ENCODE data around the gene ZBTB20. TPM values are rescaled to one million over a fixed set of nuclear protein-coding genes. Genes with fewer than 3 reads are reported as not detected.

ZBTB20 gene
- polyA plus RNA-seq, 1 donor from 2014 or later, result 4.8 TPM

GRCh38 chr3:114672692-114673447 is 474.2 kb downstream of the ZBTB20 start:
- no peaks in the 10 kb centered on the region for H3K27me3 ChIP-seq (ENCODE audit: insufficient read depth, low read depth, low read length)
- no peak for TF ChIP-seq EZH2 (IDR thresholded peaks at IDR 0.05; ENCODE audit: borderline replicate concordance, insufficient read depth, low read length, poor library complexity, severe bottlenecking)
- no peak for TF ChIP-seq EP300 (conservative IDR thresholded peaks at IDR 0.05; ENCODE audit: poor library complexity, severe bottlenecking)
- no peak for TF ChIP-seq RAD21 (conservative IDR thresholded peaks at IDR 0.05)
- no peak for TF ChIP-seq SMC3 (conservative IDR thresholded peaks at IDR 0.05; ENCODE audit: poor library complexity)
- no peak for TF ChIP-seq REST (IDR thresholded peaks at IDR 0.05; ENCODE audit: borderline replicate concordance)
- no peaks in the 10 kb centered on the region for H3K36me3 ChIP-seq (ENCODE audit: insufficient read depth, low read length)
- H3K4me3 ChIP-seq (ENCODE audit: low read length), result no peak overlapping the region
- no peaks in the 10 kb centered on the region for H4K20me1 ChIP-seq (ENCODE audit: insufficient read depth)
- no peak overlapping the region for H3K4me2 ChIP-seq (ENCODE audit: low read length)
- peak overlapping the region; percentile 88 for H3K27ac ChIP-seq (ENCODE audit: low read length)
- H3K9me3 ChIP-seq (ENCODE audit: low read length), result peaks cover 4% of the 10 kb centered on the region
- H3K9me2 ChIP-seq (ENCODE audit: insufficient read depth, low read length), result no peaks in the 10 kb centered on the region
- H2AFZ ChIP-seq (ENCODE audit: low read depth, low read length), result no peak overlapping the region
- no peaks in the 10 kb centered on the region for H3F3A ChIP-seq (ENCODE audit: insufficient read depth, low read length, poor library complexity, severe bottlenecking)
- H3K9ac ChIP-seq (ENCODE audit: low read length), result no peak overlapping the region
- no peaks in the 10 kb centered on the region for H3K79me2 ChIP-seq (replicated peaks; ENCODE audit: insufficient read depth, low read length)

DNA sequence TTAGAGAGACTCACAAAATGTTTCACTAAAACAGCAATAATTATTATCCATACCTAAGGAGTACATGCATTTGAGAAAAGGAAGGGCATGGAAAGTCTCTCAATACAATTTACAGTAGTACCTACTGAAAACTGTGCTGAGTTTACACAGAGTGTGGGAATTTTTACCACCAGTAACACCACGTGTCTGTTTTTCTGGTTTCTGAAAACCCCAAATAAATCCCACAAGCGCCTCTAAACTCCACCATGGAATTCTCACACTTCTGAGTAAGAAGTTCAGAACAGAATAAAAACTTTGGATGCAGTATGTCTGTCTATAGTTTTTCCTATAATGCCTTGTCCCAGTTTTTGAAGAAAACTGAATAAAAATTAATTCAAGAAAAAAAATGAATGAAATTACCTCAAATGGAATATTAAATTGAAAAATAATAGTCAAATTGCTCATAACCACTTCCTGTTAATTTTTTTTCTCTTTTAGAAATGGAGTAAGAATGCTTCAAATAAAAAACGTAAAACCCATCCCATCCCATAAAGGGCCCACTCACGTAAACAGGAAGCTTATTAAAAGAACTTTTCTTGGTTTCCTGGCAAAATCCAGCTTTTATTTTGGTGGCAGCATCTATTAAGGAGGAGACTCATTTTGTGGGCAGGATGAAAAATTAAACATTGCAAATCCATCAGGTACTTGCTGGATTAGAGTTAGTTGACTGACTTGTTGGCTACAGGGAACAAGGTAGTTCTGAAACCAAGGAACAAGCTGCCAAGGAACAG is 475.2 kb downstream of the ZBTB20 start:
- Histone ChIP-seq H3K4me3 (ENCODE audit: low read length) (no peak overlapping the region), H3K4me2 (ENCODE audit: low read length) (no peak overlapping the region), H3K9ac (ENCODE audit: low read length) (no peak overlapping the region), H3K79me2 (replicated peaks; ENCODE audit: insufficient read depth, low read length) (no peaks in the 10 kb centered on the region), H3K27me3 (ENCODE audit: insufficient read depth, low read depth, low read length) (no peaks in the 10 kb centered on the region), H3K27ac (ENCODE audit: low read length) (no peak overlapping the region), H4K20me1 (ENCODE audit: insufficient read depth) (no peaks in the 10 kb centered on the region), H3K9me2 (ENCODE audit: insufficient read depth, low read length) (no peaks in the 10 kb centered on the region), H3F3A (ENCODE audit: insufficient read depth, low read length, poor library complexity, severe bottlenecking) (no peaks in the 10 kb centered on the region), H3K36me3 (ENCODE audit: insufficient read depth, low read length) (no peaks in the 10 kb centered on the region), H2AFZ (ENCODE audit: low read depth, low read length) (no peak overlapping the region), H3K9me3 (ENCODE audit: low read length) (peaks cover under 1% of the 10 kb centered on the region)
- no peak for TF ChIP-seq TAF1 (IDR thresholded peaks at IDR 0.05; ENCODE audit: low read depth)
- no peak for TF ChIP-seq EP300 (conservative IDR thresholded peaks at IDR 0.05; ENCODE audit: poor library complexity, severe bottlenecking)

GRCh38 chr3:114669614-114670013 is 477.5 kb downstream of the ZBTB20 start:
- TF ChIP-seq MXI1 (conservative IDR thresholded peaks at IDR 0.05; ENCODE audit: poor library complexity, severe bottlenecking) (no peak), EP300 (conservative IDR thresholded peaks at IDR 0.05; ENCODE audit: poor library complexity, severe bottlenecking) (no peak), EZH2 (IDR thresholded peaks at IDR 0.05; ENCODE audit: borderline replicate concordance, insufficient read depth, low read length, poor library complexity, severe bottlenecking) (no peak), RAD21 (conservative IDR thresholded peaks at IDR 0.05) (no peak), TAF1 (IDR thresholded peaks at IDR 0.05; ENCODE audit: low read depth) (no peak), SMC3 (conservative IDR thresholded peaks at IDR 0.05; ENCODE audit: poor library complexity) (no peak), POLR2AphosphoS5 (IDR thresholded peaks at IDR 0.05) (no peak), REST (IDR thresholded peaks at IDR 0.05; ENCODE audit: borderline replicate concordance) (no peak)
- TF ChIP-seq, protein P1, sequence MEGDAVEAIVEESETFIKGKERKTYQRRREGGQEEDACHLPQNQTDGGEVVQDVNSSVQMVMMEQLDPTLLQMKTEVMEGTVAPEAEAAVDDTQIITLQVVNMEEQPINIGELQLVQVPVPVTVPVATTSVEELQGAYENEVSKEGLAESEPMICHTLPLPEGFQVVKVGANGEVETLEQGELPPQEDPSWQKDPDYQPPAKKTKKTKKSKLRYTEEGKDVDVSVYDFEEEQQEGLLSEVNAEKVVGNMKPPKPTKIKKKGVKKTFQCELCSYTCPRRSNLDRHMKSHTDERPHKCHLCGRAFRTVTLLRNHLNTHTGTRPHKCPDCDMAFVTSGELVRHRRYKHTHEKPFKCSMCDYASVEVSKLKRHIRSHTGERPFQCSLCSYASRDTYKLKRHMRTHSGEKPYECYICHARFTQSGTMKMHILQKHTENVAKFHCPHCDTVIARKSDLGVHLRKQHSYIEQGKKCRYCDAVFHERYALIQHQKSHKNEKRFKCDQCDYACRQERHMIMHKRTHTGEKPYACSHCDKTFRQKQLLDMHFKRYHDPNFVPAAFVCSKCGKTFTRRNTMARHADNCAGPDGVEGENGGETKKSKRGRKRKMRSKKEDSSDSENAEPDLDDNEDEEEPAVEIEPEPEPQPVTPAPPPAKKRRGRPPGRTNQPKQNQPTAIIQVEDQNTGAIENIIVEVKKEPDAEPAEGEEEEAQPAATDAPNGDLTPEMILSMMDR (IDR thresholded peaks at IDR 0.05; ENCODE audit: poor library complexity, severe bottlenecking), result no peak
- Histone ChIP-seq H3K9me2 (ENCODE audit: insufficient read depth, low read length) (no peaks in the 10 kb centered on the region), H3K79me2 (replicated peaks; ENCODE audit: insufficient read depth, low read length) (no peaks in the 10 kb centered on the region), H3K4me2 (ENCODE audit: low read length) (no peak overlapping the region), H3F3A (ENCODE audit: insufficient read depth, low read length, poor library complexity, severe bottlenecking) (no peaks in the 10 kb centered on the region), H3K4me3 (ENCODE audit: low read length) (no peak overlapping the region), H2AFZ (ENCODE audit: low read depth, low read length) (no peak overlapping the region), H3K27ac (ENCODE audit: low read length) (no peak overlapping the region), H3K36me3 (ENCODE audit: insufficient read depth, low read length) (no peaks in the 10 kb centered on the region), H3K27me3 (ENCODE audit: insufficient read depth, low read depth, low read length) (no peaks in the 10 kb centered on the region), H4K20me1 (ENCODE audit: insufficient read depth) (no peaks in the 10 kb centered on the region), H3K9me3 (ENCODE audit: low read length) (no peaks in the 10 kb centered on the region), H3K9ac (ENCODE audit: low read length) (no peak overlapping the region)

Data from neural cell (in vitro differentiated cells).